Measurements from ENCODE around the gene BTBD10. TPM values are rescaled to one million over a fixed set of nuclear protein-coding genes. Genes with fewer than 3 reads are reported as not detected.

Gene BTBD10
- total RNA-seq, 2 experiments from 2014 or later: 23.0 to 23.7 TPM

DNA sequence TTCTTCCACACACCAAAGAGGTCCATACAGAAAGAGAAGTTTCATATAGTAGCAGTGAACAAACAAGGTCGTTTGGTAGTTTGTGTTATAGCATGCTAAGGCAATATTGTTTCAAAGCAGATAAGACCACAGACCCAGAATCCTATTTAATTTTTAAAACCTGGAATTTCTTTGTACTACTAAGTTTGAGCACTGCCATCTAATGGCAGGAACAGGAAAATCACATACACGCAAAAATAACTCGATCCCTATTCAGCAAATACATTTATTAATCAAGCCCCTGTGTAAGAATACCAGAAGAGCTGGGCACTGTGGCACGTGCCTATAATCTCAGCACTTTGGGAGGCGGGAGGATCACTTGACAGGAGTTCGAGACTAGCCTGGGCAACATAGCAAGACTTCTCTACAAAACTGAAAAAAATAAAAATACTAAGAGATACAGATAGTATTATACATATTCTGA lies 2.9 kb upstream of the BTBD10 start:
- peak; percentile 45 for DNase-seq (ENCODE audit: low spot score)

DNA sequence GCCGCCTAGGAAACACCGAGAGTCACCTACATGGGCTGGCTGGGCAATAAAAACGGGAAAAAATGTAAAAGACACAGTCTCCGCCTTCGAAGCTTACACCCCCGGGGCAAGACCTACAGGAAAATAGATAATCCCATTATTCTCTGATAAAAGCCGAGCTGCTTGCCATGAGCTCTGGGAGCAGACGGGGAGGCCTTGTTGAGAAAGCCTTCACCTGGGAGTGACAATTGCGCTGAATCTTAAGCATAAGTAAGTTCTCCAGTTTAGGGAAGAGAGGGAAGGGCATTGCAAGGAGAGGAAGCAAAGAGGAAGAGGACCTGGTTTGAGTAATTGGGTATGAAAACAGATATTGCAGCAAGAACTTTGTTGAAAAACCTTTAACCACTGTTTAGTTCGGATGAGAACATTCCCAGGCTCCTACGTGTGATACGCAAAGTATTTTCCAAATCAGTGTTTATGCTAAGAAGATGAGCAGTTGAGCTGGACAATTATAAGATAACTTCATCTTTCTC lies 813 bp upstream of the BTBD10 start:
- H2AFZ ChIP-seq (ENCODE audit: low read length): peak overlapping the region; percentile 90
- peaks cover 32% of the 10 kb centered on the region; the same call in 1 of the 2 replicates for H3K79me2 ChIP-seq (ENCODE audit: insufficient read depth, low read depth, low read length)
- H3K36me3 ChIP-seq (ENCODE audit: insufficient read depth, low read length): no peaks in the 10 kb centered on the region
- no peaks in the 10 kb centered on the region for H4K20me1 ChIP-seq (ENCODE audit: insufficient read depth, low read length)
- H3K4me2 ChIP-seq (ENCODE audit: low read length): peak overlapping the region; percentile 90
- TF ChIP-seq EZH2phosphoT487 (IDR thresholded peaks at IDR 0.05; ENCODE audit: borderline replicate concordance, low read depth, low read length): no peak
- TF ChIP-seq, protein P1, sequence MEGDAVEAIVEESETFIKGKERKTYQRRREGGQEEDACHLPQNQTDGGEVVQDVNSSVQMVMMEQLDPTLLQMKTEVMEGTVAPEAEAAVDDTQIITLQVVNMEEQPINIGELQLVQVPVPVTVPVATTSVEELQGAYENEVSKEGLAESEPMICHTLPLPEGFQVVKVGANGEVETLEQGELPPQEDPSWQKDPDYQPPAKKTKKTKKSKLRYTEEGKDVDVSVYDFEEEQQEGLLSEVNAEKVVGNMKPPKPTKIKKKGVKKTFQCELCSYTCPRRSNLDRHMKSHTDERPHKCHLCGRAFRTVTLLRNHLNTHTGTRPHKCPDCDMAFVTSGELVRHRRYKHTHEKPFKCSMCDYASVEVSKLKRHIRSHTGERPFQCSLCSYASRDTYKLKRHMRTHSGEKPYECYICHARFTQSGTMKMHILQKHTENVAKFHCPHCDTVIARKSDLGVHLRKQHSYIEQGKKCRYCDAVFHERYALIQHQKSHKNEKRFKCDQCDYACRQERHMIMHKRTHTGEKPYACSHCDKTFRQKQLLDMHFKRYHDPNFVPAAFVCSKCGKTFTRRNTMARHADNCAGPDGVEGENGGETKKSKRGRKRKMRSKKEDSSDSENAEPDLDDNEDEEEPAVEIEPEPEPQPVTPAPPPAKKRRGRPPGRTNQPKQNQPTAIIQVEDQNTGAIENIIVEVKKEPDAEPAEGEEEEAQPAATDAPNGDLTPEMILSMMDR (conservative IDR thresholded peaks at IDR 0.05; ENCODE audit: low read length): no peak
- ChIA-PET CTCF (ENCODE audit: unreplicated experiment) (no interaction called here), POLR2A (interaction anchor here (0.8 to 4.0 kb wide), 6 partner anchors 9 to 204 kb away, joined by 3 to 20 read pairs (median 5); partner anchors contain the start of gene FAR1)
- no peak for DNase-seq (ENCODE audit: low spot score)
- H3K9me2 ChIP-seq (ENCODE audit: insufficient read depth, low read length): no peaks in the 10 kb centered on the region
- peaks cover 22% of the 10 kb centered on the region for H3K4me1 ChIP-seq (ENCODE audit: insufficient read depth, low read length, poor library complexity, severe bottlenecking)
- no peaks in the 10 kb centered on the region for H3K9me3 ChIP-seq (ENCODE audit: low read length)
- BruUV-seq (replicated peaks): no TSS peak
- intact Hi-C loops (cut with micrococcal nuclease; ENCODE audit: unreplicated experiment): loop anchor here (1.0 to 10.0 kb wide), 2 partner anchors 204 to 611 kb away; partner anchors contain the start of gene FAR1
- peak overlapping the region; percentile 55 for H3K27ac ChIP-seq (ENCODE audit: low read depth, low read length, poor library complexity, severe bottlenecking)
- peak overlapping the region; percentile 86 for H3K4me3 ChIP-seq (ENCODE audit: low read depth, low read length, poor library complexity, severe bottlenecking)

More for the DNA sequence above, 2.9 kb upstream of the BTBD10 start:
- H3K4me1 ChIP-seq (ENCODE audit: insufficient read depth, low read length, poor library complexity, severe bottlenecking): peaks cover 22% of the 10 kb centered on the region
- intact Hi-C loops (cut with micrococcal nuclease; ENCODE audit: unreplicated experiment): loop anchor here (10.0 kb wide), 1 partner anchor 609 kb away; no protein-coding TSS in a partner anchor
- no peaks in the 10 kb centered on the region for H3K9me3 ChIP-seq (ENCODE audit: low read length)
- no peak overlapping the region for H3K4me2 ChIP-seq (ENCODE audit: low read length)
- H4K20me1 ChIP-seq (ENCODE audit: insufficient read depth, low read length): no peaks in the 10 kb centered on the region
- H3K9me2 ChIP-seq (ENCODE audit: insufficient read depth, low read length): no peaks in the 10 kb centered on the region
- BruUV-seq (replicated peaks): no TSS peak
- H3K36me3 ChIP-seq (ENCODE audit: insufficient read depth, low read length): no peaks in the 10 kb centered on the region
- H3K27ac ChIP-seq (ENCODE audit: low read depth, low read length, poor library complexity, severe bottlenecking): no peak overlapping the region
- TF ChIP-seq EZH2phosphoT487 (IDR thresholded peaks at IDR 0.05; ENCODE audit: borderline replicate concordance, low read depth, low read length): no peak
- TF ChIP-seq, protein P1 (conservative IDR thresholded peaks at IDR 0.05; ENCODE audit: low read length): peak; percentile 90
- POLR2A ChIA-PET: interaction anchor here (3.0 kb wide), 1 partner anchor 202 kb away, joined by 10 read pairs; the partner anchor contains the start of gene FAR1
- H2AFZ ChIP-seq (ENCODE audit: low read length): no peak overlapping the region; the same call in 1 of the 2 replicates
- no peak overlapping the region for H3K4me3 ChIP-seq (ENCODE audit: low read depth, low read length, poor library complexity, severe bottlenecking)
- CTCF ChIA-PET (ENCODE audit: unreplicated experiment): no interaction called here
- peaks cover 17% of the 10 kb centered on the region; the same call in 1 of the 2 replicates for H3K79me2 ChIP-seq (ENCODE audit: insufficient read depth, low read depth, low read length)

Data from OCI-LY7 (cell line).